Breast epithelium (tissue), 4 donors: ENCODE measurements around the gene ARHGDIA. TPM values are rescaled to one million over a fixed set of nuclear protein-coding genes. Genes with fewer than 3 reads are reported as not detected.

Experiments
- DNase-seq, 2 donors: peaks; one replicate each; pipeline ENCODE4 v3.0.0-alpha.2; 2019; ENCODE audit warnings: low spot score in 2 of 2
- H3K27ac ChIP-seq, 2 donors: fragments of 200-600 bp; sonication (generic) in 1 of 2; one replicate each; pipeline ENCODE4 v1.5.1; 2016 to 2019; ENCODE audit warnings: mild to moderate bottlenecking in 1 of 2
- H3K27me3 ChIP-seq, 2 donors: fragments of 200-600 bp; sonication (generic) in 1 of 2; one replicate each; pipeline versions ENCODE4 v1.5.1 to v1.6.0; 2017 to 2019; ENCODE audit warnings: control low read depth in 1 of 2, mild to moderate bottlenecking in 1 of 2
- H3K36me3 ChIP-seq: fragments of 200-600 bp; one replicate; pipeline ENCODE4 v1.5.1; 2019
- H3K4me1 ChIP-seq, 2 donors: fragments of 200-600 bp; sonication (generic); one replicate each; pipeline ENCODE4 v1.5.1; 2016 to 2019; ENCODE audit warnings: control low read depth in 1 of 2
- H3K4me3 ChIP-seq, 3 donors: fragments of 200-600 bp; sonication (generic); 1 replicate in 2 of 3; 2 replicates in 1 of 3; pipeline ENCODE4 v1.5.1; 2016 to 2019; ENCODE audit warnings: mild to moderate bottlenecking in 3 of 3, moderate library complexity in 2 of 3
- H3K9me3 ChIP-seq, 2 donors: fragments of 200-600 bp; sonication (generic) in 1 of 2; one replicate each; pipeline ENCODE4 v1.5.1; 2016 to 2019; ENCODE audit warnings: control low read depth in 1 of 2
- CTCF ChIP-seq, 3 donors: fragments of 450-650 bp; IDR thresholded peaks; one replicate each; pipeline ENCODE4 v1.5.1; 2016 to 2017; ENCODE audit warnings: antibody characterized with exemption in 3 of 3, mild to moderate bottlenecking in 3 of 3, moderate library complexity in 3 of 3
- POLR2A ChIP-seq: fragments of 450-650 bp; IDR thresholded peaks from one replicate; pipeline ENCODE4 v1.6.1; 2016; ENCODE audit warnings: antibody characterized with exemption, mild to moderate bottlenecking, moderate library complexity
- POLR2AphosphoS5 ChIP-seq, 3 donors: sonication (generic); formaldehyde crosslinking; IDR thresholded peaks; one replicate each; pipeline ENCODE4 v1.6.1; 2017; ENCODE audit warnings: antibody characterized with exemption in 3 of 3
- intact Hi-C: fragments of 100-400 bp; cut with DNase I; formaldehyde crosslinking; loops from one replicate; pipeline ENCODE4 v1.15.1; 2023; ENCODE audit warnings: low total_unique reads
- total RNA-seq, 3 donors: library from RNA; depleted of rRNA; stranded (reverse); fragments of >200 nt; gene quantifications; one replicate each; pipeline ENCODE4 v1.1.0, GENCODE V29; 2016

ARHGDIA gene
- total RNA-seq, 3 donors from 2014 or later = 67.0 to 135 (median 124) TPM

DNA sequence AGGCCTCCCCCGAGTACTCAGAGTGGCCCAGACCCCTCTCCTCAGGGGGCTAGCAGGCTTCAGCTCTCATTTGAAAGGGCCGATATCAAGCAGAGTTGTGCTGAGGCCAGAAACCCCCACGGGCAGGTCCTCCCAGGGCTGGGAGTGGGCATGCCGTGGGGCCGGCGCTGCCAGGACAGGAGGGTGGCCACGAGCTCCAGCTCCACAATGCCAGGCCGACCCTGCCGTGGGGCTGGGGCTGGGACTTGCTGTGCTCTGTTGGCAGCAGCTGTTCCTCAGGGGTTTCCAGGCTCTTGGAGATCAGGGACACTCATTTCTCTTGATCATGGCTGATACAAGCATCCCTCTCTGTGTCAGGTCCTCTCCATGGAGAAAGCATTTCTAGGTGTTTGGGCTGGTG, 27.7 kb upstream of the ARHGDIA start:
- H3K27me3 ChIP-seq = no peaks in the 10 kb centered on the region
- H3K4me3 ChIP-seq = no peak overlapping the region
- no peak overlapping the region for H3K27ac ChIP-seq
- no peak for DNase-seq
- H3K36me3 ChIP-seq = no peaks in the 10 kb centered on the region
- H3K9me3 ChIP-seq = no peaks in the 10 kb centered on the region
- intact Hi-C loops = no loop called here
- TF ChIP-seq POLR2AphosphoS5 (IDR thresholded peaks at IDR 0.05) (no peak), CTCF (IDR thresholded peaks at IDR 0.05) (no peak), POLR2A (no peak)
- no peaks in the 10 kb centered on the region for H3K4me1 ChIP-seq

GRCh38 chr17:81898029-81898866, 27.1 kb upstream of the ARHGDIA start:
- intact Hi-C loops = no loop called here
- no peaks in the 10 kb centered on the region for H3K36me3 ChIP-seq

DNA sequence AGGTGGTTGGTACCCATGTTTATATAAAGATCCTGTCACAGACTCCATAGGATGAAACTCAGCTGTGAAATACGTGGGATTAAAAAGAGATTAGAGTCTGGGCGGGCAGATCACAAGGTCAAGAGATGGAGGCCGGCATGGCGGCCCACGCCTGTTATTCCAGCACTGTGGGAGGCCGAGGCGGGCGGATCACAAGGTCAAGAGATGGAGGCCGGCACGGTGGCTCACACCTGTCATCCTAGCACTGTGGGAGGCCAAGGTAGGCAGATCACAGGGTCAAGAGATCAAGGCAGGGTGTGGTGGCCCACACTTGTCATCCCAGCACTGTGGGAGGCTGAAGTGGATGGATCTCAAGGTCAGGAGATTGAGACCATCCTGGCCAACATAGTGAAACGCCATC, 24.3 kb upstream of the ARHGDIA start:
- DNase-seq = no peak
- intact Hi-C loops = no loop called here
- no peak overlapping the region for H3K27ac ChIP-seq
- no peaks in the 10 kb centered on the region for H3K9me3 ChIP-seq
- H3K27me3 ChIP-seq = no peaks in the 10 kb centered on the region
- H3K4me3 ChIP-seq = no peak overlapping the region
- no peaks in the 10 kb centered on the region for H3K36me3 ChIP-seq
- TF ChIP-seq CTCF (IDR thresholded peaks at IDR 0.05) (no peak), POLR2AphosphoS5 (IDR thresholded peaks at IDR 0.05) (no peak)
- H3K4me1 ChIP-seq = peaks cover 1 to 2% of the 10 kb centered on the region in 2 donors

More at GRCh38 chr17:81898029-81898866, 27.1 kb upstream of the ARHGDIA start:
- Histone ChIP-seq H3K4me3 (no peak overlapping the region), H3K27ac (peak overlapping the region in 1 of 2 donors; percentile 27), H3K27me3 (no peaks in the 10 kb centered on the region), H3K9me3 (no peaks in the 10 kb centered on the region), H3K4me1 (no peaks in the 10 kb centered on the region)
- no peak for TF ChIP-seq POLR2A
- no peak for TF ChIP-seq POLR2AphosphoS5 (IDR thresholded peaks at IDR 0.05)
- no peak for TF ChIP-seq CTCF (IDR thresholded peaks at IDR 0.05)
- DNase-seq = no peak

- Histone ChIP-seq H3K27me3 (no peaks in the 10 kb centered on the region), H3K4me3 (peak overlapping the region; percentile 88 to 98 (median 98)), H3K27ac (peak overlapping the region; percentile 94 to 96), H3K9me3 (no peaks in the 10 kb centered on the region), H3K36me3 (no peaks in the 10 kb centered on the region), H3K4me1 (peaks cover 4 to 7% of the 10 kb centered on the region in 2 donors)
- no peak for DNase-seq
- TF ChIP-seq POLR2AphosphoS5 (IDR thresholded peaks at IDR 0.05) = no peak
- TF ChIP-seq POLR2A = no peak
- no peak for TF ChIP-seq CTCF (IDR thresholded peaks at IDR 0.05)
- intact Hi-C loops = loop anchor here (5.0 kb wide), 2 partner anchors 116 to 569 kb away; no protein-coding TSS in a partner anchor
Observed at GRCh38 chr17:81891303-81891552, 20.1 kb upstream of the ARHGDIA start.

GRCh38 chr17:81890447-81891302, 19.5 kb upstream of the ARHGDIA start:
- H3K4me1 ChIP-seq = peaks cover 4 to 7% of the 10 kb centered on the region in 2 donors
- no peaks in the 10 kb centered on the region for H3K9me3 ChIP-seq
- H3K36me3 ChIP-seq = no peaks in the 10 kb centered on the region
- no peak for DNase-seq
- intact Hi-C loops = loop anchor here (1.0 to 5.0 kb wide), 3 partner anchors 36 to 568 kb away; no protein-coding TSS in a partner anchor
- H3K27me3 ChIP-seq = no peaks in the 10 kb centered on the region
- peak overlapping the region; percentile 88 to 98 (median 98) for H3K4me3 ChIP-seq
- peak overlapping the region; percentile 94 to 96 for H3K27ac ChIP-seq
- TF ChIP-seq POLR2AphosphoS5 (IDR thresholded peaks at IDR 0.05) = no peak
